B cell (primary cell): ENCODE results near the gene PIK3R1. TPM values are rescaled to one million over a fixed set of nuclear protein-coding genes. Genes with fewer than 3 reads are reported as not detected.

ENCODE experiments used
- ATAC-seq: fragments of 200-7000 bp; cut with Tn5 transposase; one replicate; pipeline ENCODE4 v1.10.0; 2021; ENCODE audit warnings: low read depth, mild to moderate bottlenecking, moderate number of reproducible peaks, moderate library complexity
- CTCF ChIA-PET: fragments of 350-600 bp; sonication (Branson Sonifier 250); formaldehyde crosslinking; loops from one replicate; lab custom pipeline; 2021; ENCODE audit warnings: antibody characterized with exemption, inconsistent platforms; lab: Charles Lee
- POLR2A ChIA-PET: fragments of 350-600 bp; sonication (Branson Sonifier 250); formaldehyde crosslinking; loops from one replicate; lab custom pipeline; 2021; ENCODE audit warnings: antibody characterized with exemption; lab: Charles Lee
- DNase-seq: peaks from one replicate; pipeline ENCODE4 v3.0.0; 2013
- H2AFZ ChIP-seq: 2 replicates; pipeline ENCODE4 v1.6.1; 2012; ENCODE audit warnings: mild to moderate bottlenecking, low read depth, low read length; ENCODE audit not compliant: insufficient read depth, poor library complexity, severe bottlenecking
- H3K27ac ChIP-seq, 2 donors: 1 replicate in 1 of 2; 2 replicates in 1 of 2; pipeline ENCODE4 v1.5.1; 2012 to 2013; ENCODE audit warnings: low read length in 2 of 2, mild to moderate bottlenecking in 2 of 2, moderate library complexity in 1 of 2
- H3K27me3 ChIP-seq, 4 experiments: fragments of 200-600 bp in 1 of 4; sonication (generic) in 1 of 4; replicated peaks in 1 of 4; 1 replicate in 2 of 4; 2 replicates in 2 of 4; pipeline versions ENCODE4 v1.6.1 to v1.7.0; 2013 to 2016; ENCODE audit warnings: low read length in 3 of 4, mild to moderate bottlenecking in 2 of 4, mixed read lengths in 1 of 4, moderate library complexity in 1 of 4; ENCODE audit not compliant: insufficient read depth in 4 of 4, control insufficient read depth in 3 of 4; ENCODE audit errors: control extremely low read depth in 1 of 4
- H3K36me3 ChIP-seq, 2 experiments: replicated peaks in 1 of 2; 1 replicate in 1 of 2; 2 replicates in 1 of 2; pipeline versions ENCODE4 v1.6.1 to v1.7.1; 2013; ENCODE audit warnings: low read length in 1 of 2; ENCODE audit not compliant: insufficient read depth in 2 of 2, control insufficient read depth in 1 of 2; ENCODE audit errors: control extremely low read depth in 1 of 2, extremely low read depth in 1 of 2
- H3K4me1 ChIP-seq, 2 donors: fragments of 200-600 bp in 1 of 2; sonication (generic) in 1 of 2; 1 replicate in 1 of 2; 2 replicates in 1 of 2; pipeline versions ENCODE4 v1.5.1 to v1.6.1; 2013 to 2017; ENCODE audit warnings: low read length in 2 of 2; ENCODE audit not compliant: control insufficient read depth in 2 of 2, insufficient read depth in 2 of 2
- H3K4me2 ChIP-seq: replicated peaks from 2 replicates; pipeline ENCODE3; 2012; ENCODE audit warnings: mild to moderate bottlenecking, low read depth, low read length; ENCODE audit not compliant: poor library complexity, severe bottlenecking
- H3K4me3 ChIP-seq, 5 experiments: fragments of 200-600 bp in 1 of 5; sonication (generic) in 1 of 5; 1 replicate in 3 of 5; 2 replicates in 2 of 5; pipeline versions ENCODE4 v1.5.1 to v1.7.0; 2011 to 2016; ENCODE audit warnings: low read length in 4 of 5, mild to moderate bottlenecking in 4 of 5, low read depth in 2 of 5, control low read depth in 1 of 5, moderate library complexity in 1 of 5; ENCODE audit not compliant: insufficient read depth in 1 of 5; ENCODE audit errors: control extremely low read depth in 1 of 5, extremely low read depth in 1 of 5
- H3K79me2 ChIP-seq: fragments of 200-600 bp; sonication (generic); one replicate; pipeline ENCODE4 v1.6.0; 2016; ENCODE audit warnings: low read length; ENCODE audit not compliant: control insufficient read depth, insufficient read depth
- H3K9ac ChIP-seq: fragments of 200-600 bp; sonication (generic); 2 replicates; pipeline ENCODE4 v1.6.1; 2017; ENCODE audit warnings: mild to moderate bottlenecking, low read length, moderate library complexity
- H3K9me3 ChIP-seq, 3 donors: one replicate each; pipeline versions ENCODE4 v1.6.1 to v1.7.1; 2013; ENCODE audit warnings: low read length in 2 of 3; ENCODE audit not compliant: control insufficient read depth in 2 of 3, insufficient read depth in 1 of 3; ENCODE audit errors: control extremely low read depth in 1 of 3
- H4K20me1 ChIP-seq: 2 replicates; pipeline ENCODE4 v1.6.0; 2012; ENCODE audit warnings: mild to moderate bottlenecking, low read length; ENCODE audit not compliant: insufficient read depth, control insufficient read depth, poor library complexity, severe bottlenecking
- H3K27ac Mint-ChIP-seq: one replicate; pipeline ENCODE4 v1.8.0; 2021; ENCODE audit warnings: mixed read lengths
- H3K27me3 Mint-ChIP-seq: one replicate; pipeline ENCODE4 v1.8.0; 2021; ENCODE audit warnings: mixed read lengths
- H3K4me1 Mint-ChIP-seq: one replicate; pipeline ENCODE4 v1.8.0; 2021; ENCODE audit warnings: mixed read lengths
- H3K4me3 Mint-ChIP-seq: one replicate; pipeline ENCODE4 v1.8.0; 2021; ENCODE audit warnings: mixed read lengths
- H3K9me3 Mint-ChIP-seq: one replicate; pipeline ENCODE4 v1.8.0; 2022; ENCODE audit warnings: mixed read lengths; ENCODE audit not compliant: insufficient read depth
- CTCF ChIP-seq: fragments of 200-600 bp; IDR thresholded peaks from one replicate; pipeline ENCODE4 v1.8.0; 2022; ENCODE audit warnings: antibody characterized with exemption, mild to moderate bottlenecking
- EZH2 ChIP-seq: IDR thresholded peaks from 2 replicates; pipeline ENCODE4 v1.6.1; 2012; ENCODE audit warnings: borderline replicate concordance, low read depth, mild to moderate bottlenecking, moderate library complexity, low read length; ENCODE audit not compliant: insufficient read depth, poor library complexity, severe bottlenecking
- WGBS: methylation state at CpG from one replicate; pipeline ENCODE4 v1.1.5; 2013; ENCODE audit warnings: missing lambda C conversion rate; ENCODE audit not compliant: insufficient coverage; 5-methylcytosine and 5-hydroxymethylcytosine counted together
- intact Hi-C: fragments of 100-400 bp; cut with micrococcal nuclease; formaldehyde crosslinking; loops from one replicate; pipeline ENCODE4 v1.10.0; 2022
- polyA plus RNA-seq: library from polyadenylated mRNA; depleted of rRNA; stranded (reverse); fragments of >200 nt; gene quantifications from 2 replicates; pipeline ENCODE4 v1.2.3, GENCODE V29; 2012
- total RNA-seq, 2 donors: library from RNA; stranded (reverse); fragments of 120-200 nt in 1 of 2; gene quantifications; 1 replicate in 1 of 2; 2 replicates in 1 of 2; pipeline versions ENCODE4 v1.2.3 to v1.2.4, GENCODE V29; 2013 to 2022

PIK3R1 gene
- total and polyA plus RNA-seq, 2 donors (not counting 1 experiment from before 2014, with no cell fraction given): 5.6 to 63.8 TPM

- WGBS: no CpG with 5 or more reads among the region's 3 CpGs
- intact Hi-C loops: no loop called here
- no peak overlapping the region for H2AFZ ChIP-seq
- no peak overlapping the region for H3K4me3 ChIP-seq
- H3K79me2 ChIP-seq: peaks cover 82% of the 10 kb centered on the region
- ChIA-PET CTCF (interaction anchor here (1.6 to 8.2 kb wide), 5 partner anchors 9 to 1022 kb away, joined by 5 to 82 read pairs (median 8); no protein-coding TSS in a partner anchor), POLR2A (no interaction called here)
- H3K9ac ChIP-seq: no peak overlapping the region
- no peak overlapping the region for H3K27ac ChIP-seq
- H3K4me1 ChIP-seq: peaks cover 26 to 39% of the 10 kb centered on the region in 2 donors
- Mint-ChIP-seq H3K9me3 (no peaks in the 10 kb centered on the region), H3K27me3 (no peaks in the 10 kb centered on the region), H3K27ac (peak overlapping the region; percentile 21), H3K4me3 (peak overlapping the region; percentile 11), H3K4me1 (peaks cover 65% of the 10 kb centered on the region)
- peaks cover 35% of the 10 kb centered on the region for H4K20me1 ChIP-seq
- DNase-seq (no peak), ATAC-seq (no peak)
- peaks cover under 1 to 1% of the 10 kb centered on the region in 2 experiments for H3K36me3 ChIP-seq
- TF ChIP-seq CTCF (no peak), EZH2 (no peak)
- peak overlapping the region; percentile 42 for H3K4me2 ChIP-seq
- no peaks in the 10 kb centered on the region for H3K27me3 ChIP-seq
- H3K9me3 ChIP-seq: no peaks in the 10 kb centered on the region
Measured at GRCh38 chr5:68268101-68268851, 52.7 kb downstream of the PIK3R1 start.

DNA sequence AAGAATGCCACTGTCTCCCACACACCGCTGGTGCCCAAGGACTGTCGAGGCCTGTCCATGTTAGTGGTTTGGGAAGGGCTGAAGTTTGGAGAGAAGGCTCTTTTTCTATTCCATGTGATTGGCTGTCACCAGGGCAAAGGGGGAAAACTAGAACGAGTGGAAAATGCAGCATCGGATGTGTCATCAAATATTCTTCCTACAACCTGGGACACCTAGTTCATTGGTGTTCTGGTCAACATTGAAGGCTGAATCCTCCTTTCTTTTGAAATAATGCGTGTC lies 53.2 kb downstream of the PIK3R1 start:
- no peak overlapping the region for H2AFZ ChIP-seq
- ChIA-PET CTCF (interaction anchor here (0.8 to 8.2 kb wide), 5 partner anchors 9 to 1023 kb away, joined by 3 to 82 read pairs (median 6); partner anchors contain the start of gene PIK3R1), POLR2A (no interaction called here)
- DNase-seq (no peak), ATAC-seq (no peak)
- Mint-ChIP-seq H3K9me3 (no peaks in the 10 kb centered on the region), H3K4me3 (peak overlapping the region; percentile 8), H3K27me3 (no peaks in the 10 kb centered on the region), H3K4me1 (peaks cover 65% of the 10 kb centered on the region), H3K27ac (no peak overlapping the region)
- no peak overlapping the region for H3K27ac ChIP-seq
- H3K9me3 ChIP-seq: no peaks in the 10 kb centered on the region
- peaks cover 26 to 39% of the 10 kb centered on the region in 2 donors for H3K4me1 ChIP-seq
- intact Hi-C loops: no loop called here
- no peak overlapping the region for H3K4me3 ChIP-seq
- peaks cover 1 to 5% of the 10 kb centered on the region in 2 experiments for H3K36me3 ChIP-seq
- no peaks in the 10 kb centered on the region for H3K27me3 ChIP-seq
- TF ChIP-seq EZH2 (no peak), CTCF (no peak)
- peaks cover 35% of the 10 kb centered on the region for H4K20me1 ChIP-seq
- H3K9ac ChIP-seq: no peak overlapping the region
- 100% methylated on average over 2 of the region's 5 CpGs for WGBS
- peaks cover 84% of the 10 kb centered on the region for H3K79me2 ChIP-seq
- peak overlapping the region; percentile 17 for H3K4me2 ChIP-seq
